Activated B cell treated with CpG ODN at 0.5 μM for 24 hours (primary cell): Measurements from ENCODE around the gene TFE3. TPM values are rescaled to one million over a fixed set of nuclear protein-coding genes. Genes with fewer than 3 reads are reported as not detected.

ENCODE experiments used
- ATAC-seq: fragments of 200-7000 bp; cut with Tn5 transposase; one replicate; pipeline ENCODE4 v1.10.0; 2021; ENCODE audit warnings: low read depth, mild to moderate bottlenecking, moderate library complexity
- CTCF ChIA-PET: fragments of 350-600 bp; sonication (Branson Sonifier 250); formaldehyde crosslinking; loops from one replicate; lab custom pipeline; 2021; ENCODE audit warnings: antibody characterized with exemption; lab: Charles Lee
- POLR2A ChIA-PET: fragments of 350-600 bp; sonication (Branson Sonifier 250); formaldehyde crosslinking; loops from one replicate; lab custom pipeline; 2021; ENCODE audit warnings: antibody characterized with exemption; lab: Charles Lee
- DNase-seq: peaks from one replicate; pipeline ENCODE4 v3.0.0; 2022
- H3K27ac Mint-ChIP-seq: one replicate; pipeline ENCODE4 v1.8.0; 2020; ENCODE audit warnings: mixed read lengths
- H3K27me3 Mint-ChIP-seq: one replicate; pipeline ENCODE4 v1.8.0; 2021; ENCODE audit warnings: mixed read lengths
- H3K36me3 Mint-ChIP-seq: one replicate; pipeline ENCODE4 v1.8.0; 2021; ENCODE audit warnings: low read depth, mixed read lengths
- H3K4me1 Mint-ChIP-seq: one replicate; pipeline ENCODE4 v1.8.0; 2021; ENCODE audit warnings: mixed read lengths
- H3K4me3 Mint-ChIP-seq: one replicate; pipeline ENCODE4 v1.8.0; 2020; ENCODE audit warnings: mild to moderate bottlenecking, mixed read lengths
- H3K9me3 Mint-ChIP-seq: one replicate; pipeline ENCODE4 v1.8.0; 2020; ENCODE audit warnings: mixed read lengths
- intact Hi-C: fragments of 100-400 bp; cut with micrococcal nuclease; formaldehyde crosslinking; loops from one replicate; pipeline ENCODE4 v1.15.1; 2024
- total RNA-seq: library from RNA; stranded (reverse); gene quantifications from 2 replicates; pipeline ENCODE4 v1.2.3, GENCODE V29; 2022
- TF ChIP-seq, protein P1 (sequence below): fragments of 200-600 bp; IDR thresholded peaks from one replicate; pipeline ENCODE4 v1.8.0; 2022; ENCODE audit warnings: antibody characterized with exemption, mild to moderate bottlenecking

The TFE3 gene
- total RNA-seq, 1 donor from 2014 or later: 33.3 TPM

- DNase-seq: no peak
- Mint-ChIP-seq H3K27me3 (no peaks in the 10 kb centered on the region), H3K9me3 (no peaks in the 10 kb centered on the region), H3K27ac (no peak overlapping the region), H3K4me3 (no peak overlapping the region), H3K36me3 (peaks cover 12% of the 10 kb centered on the region), H3K4me1 (peaks cover 17% of the 10 kb centered on the region)
- ATAC-seq: no peak
- ChIA-PET CTCF (no interaction called here), POLR2A (no interaction called here)
- TF ChIP-seq, protein P1, sequence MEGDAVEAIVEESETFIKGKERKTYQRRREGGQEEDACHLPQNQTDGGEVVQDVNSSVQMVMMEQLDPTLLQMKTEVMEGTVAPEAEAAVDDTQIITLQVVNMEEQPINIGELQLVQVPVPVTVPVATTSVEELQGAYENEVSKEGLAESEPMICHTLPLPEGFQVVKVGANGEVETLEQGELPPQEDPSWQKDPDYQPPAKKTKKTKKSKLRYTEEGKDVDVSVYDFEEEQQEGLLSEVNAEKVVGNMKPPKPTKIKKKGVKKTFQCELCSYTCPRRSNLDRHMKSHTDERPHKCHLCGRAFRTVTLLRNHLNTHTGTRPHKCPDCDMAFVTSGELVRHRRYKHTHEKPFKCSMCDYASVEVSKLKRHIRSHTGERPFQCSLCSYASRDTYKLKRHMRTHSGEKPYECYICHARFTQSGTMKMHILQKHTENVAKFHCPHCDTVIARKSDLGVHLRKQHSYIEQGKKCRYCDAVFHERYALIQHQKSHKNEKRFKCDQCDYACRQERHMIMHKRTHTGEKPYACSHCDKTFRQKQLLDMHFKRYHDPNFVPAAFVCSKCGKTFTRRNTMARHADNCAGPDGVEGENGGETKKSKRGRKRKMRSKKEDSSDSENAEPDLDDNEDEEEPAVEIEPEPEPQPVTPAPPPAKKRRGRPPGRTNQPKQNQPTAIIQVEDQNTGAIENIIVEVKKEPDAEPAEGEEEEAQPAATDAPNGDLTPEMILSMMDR: no peak
- intact Hi-C loops: loop anchor here (10.0 kb wide), 1 partner anchor 267 kb away; the partner anchor contains the start of gene HDAC6
These were observed 28.9 kb upstream of the TFE3 start for GRCh38 chrX:49071877-49072711.

DNA sequence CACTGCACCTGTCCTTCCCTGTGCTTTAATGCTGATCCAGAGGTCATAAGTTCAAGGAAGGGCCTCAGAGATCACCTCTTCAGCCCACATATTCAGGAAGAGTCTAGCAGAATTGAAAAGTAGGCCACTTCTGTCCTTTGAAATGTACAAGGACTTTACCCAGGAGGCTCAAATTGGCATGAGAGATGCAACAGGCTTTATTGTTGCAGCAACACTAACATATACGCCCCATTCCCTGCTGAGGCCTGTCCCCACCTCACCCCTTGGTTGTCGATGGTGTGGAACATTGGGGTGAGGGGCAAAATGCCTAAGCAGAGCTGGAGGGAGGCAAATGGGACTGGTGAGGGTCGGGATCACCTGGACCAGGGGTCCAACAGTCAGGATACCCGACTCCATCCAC, 27.8 kb upstream of the TFE3 start:
- H3K27ac Mint-ChIP-seq: no peak overlapping the region
- TF ChIP-seq, protein P1: no peak
- H3K9me3 Mint-ChIP-seq: no peaks in the 10 kb centered on the region
- POLR2A ChIA-PET: interaction anchor here (0.6 to 1.4 kb wide), 2 partner anchors 9 to 84 kb away, joined by 7 to 13 read pairs; partner anchors contain the start of gene WDR45
- intact Hi-C loops: loop anchor here (10.0 kb wide), 1 partner anchor 266 kb away; the partner anchor contains the start of gene HDAC6
- no peak overlapping the region for H3K4me3 Mint-ChIP-seq
- no peaks in the 10 kb centered on the region for H3K27me3 Mint-ChIP-seq
- peaks cover 17% of the 10 kb centered on the region for H3K4me1 Mint-ChIP-seq
- ATAC-seq (no peak), DNase-seq (no peak)
- peaks cover 7% of the 10 kb centered on the region for H3K36me3 Mint-ChIP-seq
- CTCF ChIA-PET: no interaction called here

DNA sequence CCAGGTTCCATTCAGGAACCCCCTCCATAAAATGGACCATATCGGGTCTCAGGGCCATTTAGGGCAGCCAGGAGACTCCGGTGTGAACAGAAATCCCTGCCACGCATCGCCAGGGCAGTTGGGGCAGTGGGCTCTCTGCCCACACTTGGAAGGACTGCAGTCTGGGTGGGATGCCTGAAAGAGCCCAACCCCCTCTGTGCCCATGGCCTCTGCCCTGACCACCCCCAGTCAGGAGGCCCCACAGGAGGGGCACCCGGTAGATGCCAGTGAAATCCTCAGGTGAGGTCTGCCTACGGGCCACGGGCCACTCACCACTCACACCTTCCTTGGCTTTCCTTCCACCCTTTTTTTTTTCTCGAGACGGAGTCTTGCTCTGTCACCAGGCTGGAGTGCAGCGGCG, 25.9 kb upstream of the TFE3 start:
- intact Hi-C loops: no loop called here
- ChIA-PET CTCF (no interaction called here), POLR2A (no interaction called here)
- DNase-seq (no peak), ATAC-seq (no peak)
- H3K27ac Mint-ChIP-seq: no peak overlapping the region
- H3K4me3 Mint-ChIP-seq: no peak overlapping the region
- peaks cover 11% of the 10 kb centered on the region for H3K4me1 Mint-ChIP-seq
- no peaks in the 10 kb centered on the region for H3K27me3 Mint-ChIP-seq
- peaks cover 12% of the 10 kb centered on the region for H3K36me3 Mint-ChIP-seq
- TF ChIP-seq, protein P1: no peak
- H3K9me3 Mint-ChIP-seq: no peaks in the 10 kb centered on the region

DNA sequence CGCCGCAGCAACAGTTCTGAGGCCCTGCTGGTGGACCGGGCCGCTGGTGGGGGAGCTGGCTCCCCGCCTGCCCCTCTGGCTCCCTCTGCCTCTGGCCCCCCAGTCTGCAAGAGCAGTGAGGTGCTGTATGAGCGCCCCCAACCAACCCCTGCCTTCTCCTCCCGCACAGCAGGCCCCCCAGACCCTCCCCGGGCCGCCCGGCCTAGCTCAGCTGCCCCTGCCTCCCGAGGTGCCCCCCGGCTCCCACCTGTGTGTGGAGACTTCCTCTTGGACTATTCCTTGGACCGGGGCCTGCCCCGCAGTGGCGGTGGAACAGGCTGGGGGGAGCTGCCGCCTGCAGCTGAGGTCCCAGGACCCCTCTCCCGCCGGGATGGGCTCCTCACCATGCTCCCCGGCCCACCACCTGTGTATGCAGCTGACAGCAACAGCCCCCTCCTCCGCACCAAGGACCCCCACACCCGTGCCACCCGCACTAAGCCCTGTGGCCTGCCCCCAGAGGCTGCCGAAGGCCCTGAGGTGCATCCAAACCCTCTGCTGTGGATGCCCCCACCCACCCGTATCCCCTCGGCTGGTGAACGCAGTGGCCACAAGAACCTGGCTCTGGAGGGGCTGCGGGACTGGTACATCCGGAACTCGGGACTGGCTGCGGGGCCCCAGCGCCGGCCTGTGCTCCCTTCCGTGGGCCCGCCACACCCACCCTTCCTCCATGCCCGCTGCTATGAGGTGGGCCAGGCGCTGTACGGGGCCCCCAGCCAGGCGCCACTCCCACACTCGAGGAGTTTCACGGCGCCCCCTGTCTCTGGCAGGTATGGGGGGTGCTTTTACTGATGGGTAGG, 24.3 kb upstream of the TFE3 start:
- Mint-ChIP-seq H3K27ac (no peak overlapping the region), H3K9me3 (no peaks in the 10 kb centered on the region), H3K4me3 (no peak overlapping the region), H3K4me1 (no peaks in the 10 kb centered on the region), H3K36me3 (peaks cover 12% of the 10 kb centered on the region), H3K27me3 (no peaks in the 10 kb centered on the region)
- ChIA-PET CTCF (no interaction called here), POLR2A (no interaction called here)
- DNase-seq: no peak
- intact Hi-C loops: no loop called here
- TF ChIP-seq, protein P1: no peak
- no peak for ATAC-seq

DNA sequence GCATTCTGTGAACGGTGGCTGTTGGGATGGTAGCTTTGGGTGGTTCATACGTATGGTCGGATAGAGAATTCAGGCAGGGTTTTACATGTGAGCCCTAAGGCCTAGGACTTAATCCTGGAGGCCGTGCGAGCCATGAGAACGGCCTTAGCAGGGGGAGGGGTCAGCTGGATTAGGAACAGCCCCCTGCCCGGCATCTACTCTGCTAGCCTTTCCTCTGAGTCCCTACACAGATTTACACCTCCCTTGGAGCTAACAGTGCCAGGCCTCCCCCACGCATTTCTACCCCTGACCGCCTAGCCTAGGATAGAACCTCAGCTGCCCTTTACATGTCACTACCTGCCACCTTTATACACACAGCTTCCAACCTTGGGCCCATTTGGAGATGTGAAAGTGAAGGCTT, 23.5 kb upstream of the TFE3 start:
- intact Hi-C loops: no loop called here
- ATAC-seq (no peak), DNase-seq (no peak)
- Mint-ChIP-seq H3K9me3 (no peaks in the 10 kb centered on the region), H3K36me3 (peaks cover 14% of the 10 kb centered on the region), H3K4me3 (no peak overlapping the region), H3K4me1 (no peaks in the 10 kb centered on the region), H3K27me3 (no peaks in the 10 kb centered on the region), H3K27ac (no peak overlapping the region)
- ChIA-PET POLR2A (no interaction called here), CTCF (no interaction called here)
- TF ChIP-seq, protein P1: no peak
